ENCODE results near the gene MT1E.
"Not testable (repeated sequence)": the region's sequence is repeated elsewhere in the genome, so short reads cannot be mapped to it uniquely, and the experiment has no call there.

DNA sequence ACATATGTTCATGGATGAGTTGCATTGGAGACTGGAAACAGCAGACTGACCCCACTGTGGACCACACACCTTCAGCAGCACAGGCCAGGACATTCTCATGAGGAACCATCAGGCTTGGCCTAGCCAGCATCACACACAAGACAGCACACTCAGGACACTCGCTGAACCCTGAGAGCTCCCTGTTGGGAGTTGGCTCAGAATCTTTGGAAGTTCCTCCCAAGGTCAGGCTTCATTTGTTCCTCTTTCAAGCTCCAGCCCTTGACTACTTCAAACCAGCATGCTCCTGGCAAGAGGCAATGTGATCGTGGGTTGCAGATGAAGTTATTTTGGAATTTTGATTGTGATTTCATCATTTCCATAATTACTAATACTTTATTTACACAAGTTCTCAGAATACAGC lies 46.1 kb downstream of the MT1E start:
- not testable (repeated sequence) for TF ChIP-seq POLR2A (IDR thresholded peaks at IDR 0.05; ENCODE audit: low read depth, low read length); POLR2AphosphoS5 (IDR thresholded peaks at IDR 0.05; ENCODE audit: low read depth, low read length); TAF1 (IDR thresholded peaks at IDR 0.05; ENCODE audit: low read depth, low read length); PAX5 (IDR thresholded peaks at IDR 0.05; ENCODE audit: insufficient read depth, low read length, severe bottlenecking)
